ENCODE data around the gene TAC1.
"Not testable (repeated sequence)": the region's sequence is repeated elsewhere in the genome, so short reads cannot be mapped to it uniquely, and the experiment has no call there.

TAC1 gene, protein sequence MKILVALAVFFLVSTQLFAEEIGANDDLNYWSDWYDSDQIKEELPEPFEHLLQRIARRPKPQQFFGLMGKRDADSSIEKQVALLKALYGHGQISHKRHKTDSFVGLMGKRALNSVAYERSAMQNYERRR

DNA sequence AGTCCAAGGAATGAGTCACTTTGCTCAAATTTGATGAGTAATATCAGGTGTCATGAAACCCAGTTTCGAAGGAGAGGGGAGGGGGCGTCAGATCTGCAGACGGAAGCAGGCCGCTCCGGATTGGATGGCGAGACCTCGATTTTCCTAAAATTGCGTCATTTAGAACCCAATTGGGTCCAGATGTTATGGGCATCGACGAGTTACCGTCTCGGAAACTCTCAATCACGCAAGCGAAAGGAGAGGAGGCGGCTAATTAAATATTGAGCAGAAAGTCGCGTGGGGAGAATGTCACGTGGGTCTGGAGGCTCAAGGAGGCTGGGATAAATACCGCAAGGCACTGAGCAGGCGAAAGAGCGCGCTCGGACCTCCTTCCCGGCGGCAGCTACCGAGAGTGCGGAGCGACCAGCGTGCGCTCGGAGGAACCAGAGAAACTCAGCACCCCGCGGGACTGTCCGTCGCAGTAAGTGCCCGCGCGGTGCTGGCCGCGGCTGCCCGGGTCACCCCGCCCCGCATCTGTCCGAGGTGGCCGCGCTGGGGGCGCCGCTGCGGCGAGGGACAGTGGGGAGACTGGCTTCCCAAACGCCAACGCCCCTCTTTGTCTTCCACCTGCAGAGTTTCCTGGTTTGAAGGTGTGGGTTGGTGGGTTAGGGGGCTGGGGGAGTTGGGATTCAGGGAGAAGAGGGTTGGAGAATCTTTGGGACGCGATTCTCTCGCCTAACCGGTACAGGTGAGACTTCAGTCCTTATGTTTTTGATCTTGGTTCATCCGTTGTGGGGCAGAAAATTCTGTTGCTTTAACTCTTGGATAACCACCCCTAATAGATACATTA lies at the start of gene TAC1:
Gene TAC1, plus strand, starts transcription at position 351 of the 829 bp plus-strand sequence. CDS start 527 bp downstream, outside the sequence.
- DNase-seq (ENCODE audit: insufficient read length, low spot score) (no peak), FAIRE-seq (no peak)

DNA sequence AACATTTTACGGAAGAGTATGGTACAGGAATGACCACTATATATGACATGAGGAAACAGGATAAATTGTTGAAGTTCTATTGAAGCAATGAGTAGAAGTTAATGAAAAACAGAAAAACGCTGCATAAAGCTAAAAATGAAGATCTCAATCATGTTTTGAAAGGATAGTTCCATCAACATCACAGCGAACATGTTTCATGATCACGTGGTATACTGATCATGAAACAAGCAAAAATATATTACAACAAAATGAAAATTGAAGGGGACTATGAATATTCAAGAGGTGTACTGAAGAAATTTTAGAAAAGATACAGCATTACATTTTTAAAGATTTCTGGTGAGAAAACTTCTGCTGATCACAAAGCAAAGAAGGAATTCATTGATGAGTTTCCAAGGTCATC lies 45.9 kb upstream of the TAC1 start:
- FAIRE-seq, result no peak

DNA sequence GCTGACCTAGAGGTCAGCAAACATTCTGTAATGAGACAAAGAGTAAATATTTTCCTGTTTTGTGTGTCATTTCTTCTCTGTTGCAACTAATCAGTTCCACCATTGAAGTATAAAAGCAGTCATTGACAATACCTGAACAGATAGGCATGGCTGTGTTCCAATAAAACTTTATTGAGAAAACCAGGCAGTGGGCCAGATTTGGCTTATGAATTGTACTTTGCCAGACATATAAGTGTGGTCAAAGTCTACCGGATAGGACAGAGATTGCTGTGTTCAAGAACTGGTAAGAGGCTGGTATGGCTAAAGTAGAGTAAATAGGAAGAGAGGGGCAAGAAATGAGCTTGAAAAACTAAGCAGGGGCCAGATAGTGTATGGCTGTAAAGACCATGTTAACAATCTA lies 38.3 kb upstream of the TAC1 start:
- FAIRE-seq, result no peak
- DNase-seq (ENCODE audit: insufficient read length, low spot score), result no peak

More for the DNA sequence above, 45.9 kb upstream of the TAC1 start:
- no peak for DNase-seq (ENCODE audit: insufficient read length, low spot score)

DNA sequence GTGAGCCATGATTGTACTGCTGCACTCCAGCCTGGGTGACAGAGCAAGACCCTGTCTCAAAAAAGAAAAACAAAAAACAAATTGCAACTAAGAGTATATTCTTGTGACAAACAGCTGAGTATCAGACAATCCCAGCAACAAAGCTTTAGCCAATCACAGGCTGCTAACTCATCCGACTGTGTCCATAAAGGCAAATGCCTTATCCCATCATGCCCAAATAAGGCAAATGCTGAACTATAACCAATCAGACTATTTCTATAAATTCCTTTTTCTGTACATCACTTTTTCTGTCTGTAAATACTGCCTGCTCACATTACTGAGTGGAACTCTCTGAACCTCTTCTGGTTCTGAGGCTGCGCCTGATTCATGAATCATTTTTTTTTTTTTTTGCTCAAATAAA lies 37.5 kb upstream of the TAC1 start:
- FAIRE-seq (no peak), DNase-seq (ENCODE audit: insufficient read length, low spot score) (no peak)

DNA sequence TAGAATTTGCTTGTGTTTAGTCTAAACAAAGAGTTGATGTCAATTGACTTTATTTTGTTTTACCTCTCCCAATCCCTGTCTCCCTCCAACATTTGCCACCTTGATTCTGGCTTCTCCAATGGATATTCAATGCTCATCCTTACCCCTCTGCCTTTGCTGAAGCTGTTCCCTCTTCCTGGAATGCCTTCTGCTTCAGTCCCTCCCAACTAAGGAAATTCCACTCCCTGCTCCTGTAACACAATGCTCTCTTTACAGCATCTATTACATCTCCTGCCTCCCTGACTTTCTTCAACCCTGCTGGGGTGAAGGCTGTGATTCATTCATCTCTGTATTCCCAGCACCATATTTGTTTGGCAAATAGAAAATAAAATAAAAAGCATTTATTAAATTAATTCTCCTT lies 34.5 kb upstream of the TAC1 start:
- no peak for DNase-seq (ENCODE audit: insufficient read length, low spot score)
- no peak for FAIRE-seq

DNA sequence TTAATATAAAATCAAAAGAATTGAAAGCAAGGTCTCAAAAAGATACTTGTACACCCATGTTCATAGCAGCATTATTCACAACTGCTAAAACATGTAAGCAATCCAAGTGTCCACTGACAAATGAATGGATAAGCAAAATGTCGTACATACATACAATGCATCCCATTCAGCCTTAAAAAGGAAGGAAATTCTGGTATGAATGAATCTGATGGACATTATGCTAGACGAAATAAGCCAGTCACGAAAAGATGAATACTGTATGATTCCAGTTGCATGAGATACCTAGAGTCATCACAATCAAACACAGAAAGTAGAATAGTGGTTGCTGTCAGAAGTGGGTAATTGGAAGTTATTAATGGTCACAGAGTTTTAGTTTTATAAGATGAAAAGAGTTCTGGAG lies 9.5 kb upstream of the TAC1 start:
- FAIRE-seq (no peak), DNase-seq (ENCODE audit: insufficient read length, low spot score) (no peak)

DNA sequence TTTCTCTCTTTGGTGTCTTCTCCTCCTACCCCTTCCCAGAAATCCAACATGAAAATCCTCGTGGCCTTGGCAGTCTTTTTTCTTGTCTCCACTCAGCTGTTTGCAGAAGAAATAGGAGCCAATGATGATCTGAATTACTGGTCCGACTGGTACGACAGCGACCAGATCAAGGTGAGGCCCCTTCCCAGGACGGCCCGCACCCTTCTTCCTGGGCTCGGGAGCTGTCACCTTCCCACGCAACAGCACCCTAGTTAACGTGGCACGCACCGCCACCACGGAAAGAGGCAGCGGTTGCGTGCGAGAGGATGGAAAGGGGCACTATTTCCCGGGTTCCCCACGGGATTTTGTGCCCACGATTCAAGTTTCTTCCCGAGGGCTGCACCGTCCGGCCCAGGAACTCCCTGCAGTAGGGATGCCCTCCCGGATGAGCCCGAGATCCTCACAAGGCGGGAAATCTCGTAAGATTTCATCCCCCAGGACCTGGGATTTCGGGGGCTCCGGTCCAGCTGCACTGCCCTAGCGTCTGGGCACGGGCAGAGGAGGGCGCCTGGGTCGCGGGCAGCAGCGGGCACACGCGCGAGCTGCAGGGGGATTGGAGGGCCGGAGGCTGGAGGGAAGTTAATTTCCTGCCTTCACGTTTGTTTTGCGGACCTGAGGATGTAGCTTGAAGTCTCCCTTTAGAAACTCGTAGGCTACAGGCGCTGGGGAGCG lies 834 bp downstream of the TAC1 start:
- FAIRE-seq (no peak), DNase-seq (ENCODE audit: insufficient read length, low spot score) (no peak)

DNA sequence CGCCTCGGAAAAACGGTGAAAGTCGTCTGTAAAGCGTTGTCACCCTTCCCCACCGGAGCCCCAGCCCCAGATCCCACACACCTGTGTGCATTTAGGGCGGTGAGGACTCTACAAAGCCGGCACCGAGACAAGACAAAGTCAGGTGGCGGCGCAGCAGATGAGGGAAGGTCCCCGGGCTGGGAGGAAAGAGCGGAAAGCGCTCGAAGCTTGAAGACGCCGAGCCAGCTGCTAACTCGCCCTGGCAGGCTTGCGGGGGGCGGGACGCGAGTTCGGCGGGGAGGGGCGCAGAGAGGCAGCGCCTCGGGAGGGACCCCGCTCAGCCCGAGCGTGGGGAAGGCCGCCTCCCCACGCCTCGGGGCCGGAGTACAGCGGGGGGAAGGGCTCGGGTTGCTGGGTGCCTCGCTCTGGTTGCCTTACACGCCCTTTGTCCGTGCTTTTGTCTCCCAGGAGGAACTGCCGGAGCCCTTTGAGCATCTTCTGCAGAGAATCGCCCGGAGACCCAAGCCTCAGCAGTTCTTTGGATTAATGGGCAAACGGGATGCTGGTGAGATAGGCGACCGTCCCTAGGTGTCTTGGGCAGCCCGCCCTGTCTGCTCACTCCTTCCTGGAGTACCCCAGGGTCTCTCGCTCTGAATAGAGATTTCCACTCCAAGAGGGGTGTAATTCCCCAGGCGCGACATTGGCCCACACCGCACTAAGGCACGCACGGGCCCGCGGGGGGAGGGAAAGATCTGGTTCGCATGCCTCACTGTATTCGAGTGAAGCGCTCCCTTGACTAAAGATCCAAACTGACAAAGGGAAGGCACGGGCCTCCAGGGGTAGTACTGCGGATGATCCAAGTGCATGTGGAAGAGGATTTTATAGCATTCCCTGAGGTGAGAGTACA lies 1.6 kb downstream of the TAC1 start:
- FAIRE-seq, result no peak
- no peak for DNase-seq (ENCODE audit: insufficient read length, low spot score)

DNA sequence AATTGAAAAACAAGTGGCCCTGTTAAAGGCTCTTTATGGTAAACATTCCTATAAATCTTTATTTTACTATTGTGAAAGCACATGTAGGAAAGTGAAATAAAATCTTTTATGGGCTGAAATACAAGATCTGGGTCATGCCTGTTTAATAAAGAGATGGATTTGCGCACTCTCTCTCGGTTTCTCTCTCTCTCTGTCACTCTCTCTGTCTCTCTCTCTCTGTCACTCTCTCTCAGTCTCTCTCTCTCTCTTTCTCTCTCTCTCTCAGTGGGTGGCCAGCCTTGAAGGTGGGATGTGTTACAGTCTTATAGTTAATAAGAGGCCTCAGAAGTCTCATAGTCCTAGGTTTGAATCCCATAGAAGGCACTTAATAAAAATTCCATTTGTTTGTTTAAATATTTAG lies 2.4 kb downstream of the TAC1 start:
- FAIRE-seq, result no peak
- no peak for DNase-seq (ENCODE audit: insufficient read length, low spot score)

DNA sequence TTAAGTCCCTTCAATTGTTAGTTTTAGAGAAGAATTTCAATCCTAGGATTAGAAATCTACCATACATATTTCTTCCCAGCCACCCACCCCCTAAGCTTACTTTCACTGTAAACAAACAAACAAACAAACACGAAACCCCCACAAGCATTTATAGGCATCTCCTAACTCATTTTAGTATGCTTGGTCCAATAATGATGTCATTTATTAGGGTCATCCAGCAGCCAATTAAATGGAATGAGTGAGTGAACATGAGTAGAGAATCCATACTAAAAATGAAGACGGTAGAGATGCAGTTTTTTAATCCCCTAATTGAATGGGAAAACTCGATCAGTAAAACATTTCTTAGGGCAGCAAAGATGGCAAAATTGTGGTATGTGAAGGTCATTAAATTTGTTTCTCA lies 3.2 kb downstream of the TAC1 start:
- FAIRE-seq (no peak), DNase-seq (ENCODE audit: insufficient read length, low spot score) (no peak)

DNA sequence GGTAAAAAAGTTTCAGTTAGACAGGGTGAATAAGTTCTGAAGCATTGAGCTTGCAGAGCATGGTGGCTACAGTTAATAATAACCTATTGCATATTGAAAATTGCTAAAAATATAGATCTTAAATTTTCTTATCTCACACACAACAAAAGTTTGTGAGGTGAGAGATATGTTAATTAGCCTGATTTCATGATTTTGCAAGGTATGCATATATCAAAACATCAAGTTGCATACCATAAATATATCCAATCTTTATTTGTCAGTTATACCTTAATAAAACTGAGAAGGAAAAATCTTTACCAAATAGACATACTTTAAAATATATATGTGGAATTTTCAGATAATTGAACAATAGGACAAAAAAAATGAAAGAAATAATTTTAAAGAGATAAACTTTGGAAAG lies 16.6 kb downstream of the TAC1 start:
- DNase-seq (ENCODE audit: insufficient read length, low spot score), result no peak
- FAIRE-seq, result no peak

DNA sequence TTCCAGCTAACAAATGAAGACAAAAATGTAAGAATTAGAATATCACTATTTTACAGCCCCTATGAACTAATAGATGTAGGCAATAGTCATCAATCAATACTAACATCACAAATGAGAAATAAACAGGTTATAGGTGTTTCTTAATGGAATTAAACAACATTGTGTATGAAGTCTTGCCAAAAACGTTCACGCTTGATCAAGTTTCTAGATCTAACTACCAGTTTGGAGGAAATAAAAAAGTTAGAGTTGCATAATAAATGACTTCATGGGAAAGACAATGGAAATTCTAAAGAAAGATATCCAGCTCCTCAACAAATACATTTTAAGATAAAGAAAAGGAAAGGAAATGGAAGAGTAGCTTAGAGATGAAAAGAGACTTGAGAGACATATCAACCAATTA lies 19.7 kb downstream of the TAC1 start:
- FAIRE-seq, result no peak
- no peak for DNase-seq (ENCODE audit: insufficient read length, low spot score)

DNA sequence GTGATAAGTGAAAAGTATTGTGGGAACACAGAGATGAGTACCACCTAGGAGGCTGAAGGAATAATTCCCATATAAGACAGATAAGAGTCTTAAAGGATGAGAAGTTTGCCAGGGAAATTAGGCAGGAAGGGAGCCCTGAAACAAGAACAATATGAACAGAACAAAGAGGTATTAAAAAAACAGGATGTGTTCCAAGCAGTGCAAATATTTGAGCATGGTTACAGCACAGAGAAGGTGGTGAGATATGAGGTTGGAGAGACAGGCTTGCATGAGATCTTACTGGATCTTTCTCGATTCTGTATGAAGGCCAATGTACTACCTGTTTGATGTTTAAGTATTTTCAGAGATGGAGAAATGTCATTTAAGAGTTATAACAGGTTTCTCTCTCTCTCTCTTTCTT lies 20.3 kb downstream of the TAC1 start:
- FAIRE-seq (no peak), DNase-seq (ENCODE audit: insufficient read length, low spot score) (no peak)

DNA sequence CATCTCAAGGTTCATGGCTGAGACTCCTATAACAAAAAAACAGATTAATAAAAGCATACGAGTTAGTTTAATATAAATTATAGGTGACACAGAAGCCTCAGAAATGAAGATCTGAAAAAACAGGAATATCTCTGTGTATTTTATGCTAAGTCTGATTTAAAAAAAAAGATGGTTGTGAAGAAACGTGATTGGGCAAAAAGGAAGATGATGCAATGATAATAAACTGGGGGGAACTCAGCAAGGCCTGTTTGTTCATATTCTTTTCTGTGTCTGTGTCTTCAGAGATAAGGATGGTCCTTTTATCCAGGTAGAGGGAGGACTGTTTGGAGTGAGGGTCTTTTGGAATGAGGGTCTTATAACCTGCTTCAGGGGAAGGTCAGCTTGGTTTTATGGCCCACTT lies 25.9 kb downstream of the TAC1 start:
- FAIRE-seq, result no peak
- DNase-seq (ENCODE audit: insufficient read length, low spot score), result no peak

DNA sequence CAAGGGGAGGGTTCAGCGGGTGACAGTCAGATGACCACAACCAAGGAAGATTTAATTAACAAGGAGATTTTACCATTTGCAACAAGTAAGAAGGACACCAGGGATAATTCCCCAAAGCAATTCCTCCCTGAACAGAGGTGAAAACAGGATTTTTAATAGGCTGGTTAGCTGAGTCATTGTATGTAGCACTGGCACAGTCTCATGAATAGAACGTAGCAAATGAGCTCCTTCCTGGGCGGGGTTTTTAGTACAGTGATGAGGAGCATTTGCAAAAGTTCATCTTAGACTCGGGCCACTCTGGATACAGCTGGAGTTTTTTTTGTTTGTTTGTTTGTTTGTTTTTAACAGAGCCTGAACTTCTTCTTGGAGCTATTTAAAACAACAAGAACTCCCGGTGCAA lies 39.0 kb downstream of the TAC1 start:
- DNase-seq (ENCODE audit: insufficient read length, low spot score), result no peak
- no peak for FAIRE-seq

DNA sequence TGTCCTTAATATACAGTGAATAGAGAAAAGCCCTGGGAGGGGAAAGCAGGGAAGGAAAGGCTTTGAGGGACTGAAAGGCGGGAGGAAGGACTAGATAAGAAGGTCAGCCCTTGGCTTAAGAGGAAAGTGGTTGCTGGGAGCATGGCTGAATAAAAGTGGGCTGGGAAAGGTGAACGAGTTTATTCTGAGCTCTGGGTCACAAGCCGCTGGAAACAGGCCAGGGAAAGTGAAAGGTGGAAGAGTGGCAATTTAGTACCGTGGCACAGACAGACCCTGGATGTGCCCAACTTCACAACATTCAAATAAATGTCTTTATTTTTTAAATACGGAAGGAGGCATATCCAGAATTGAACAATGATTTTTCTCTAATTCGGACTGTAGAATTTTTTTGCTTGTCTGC lies 39.7 kb downstream of the TAC1 start:
- DNase-seq (ENCODE audit: insufficient read length, low spot score) (no peak), FAIRE-seq (no peak)

DNA sequence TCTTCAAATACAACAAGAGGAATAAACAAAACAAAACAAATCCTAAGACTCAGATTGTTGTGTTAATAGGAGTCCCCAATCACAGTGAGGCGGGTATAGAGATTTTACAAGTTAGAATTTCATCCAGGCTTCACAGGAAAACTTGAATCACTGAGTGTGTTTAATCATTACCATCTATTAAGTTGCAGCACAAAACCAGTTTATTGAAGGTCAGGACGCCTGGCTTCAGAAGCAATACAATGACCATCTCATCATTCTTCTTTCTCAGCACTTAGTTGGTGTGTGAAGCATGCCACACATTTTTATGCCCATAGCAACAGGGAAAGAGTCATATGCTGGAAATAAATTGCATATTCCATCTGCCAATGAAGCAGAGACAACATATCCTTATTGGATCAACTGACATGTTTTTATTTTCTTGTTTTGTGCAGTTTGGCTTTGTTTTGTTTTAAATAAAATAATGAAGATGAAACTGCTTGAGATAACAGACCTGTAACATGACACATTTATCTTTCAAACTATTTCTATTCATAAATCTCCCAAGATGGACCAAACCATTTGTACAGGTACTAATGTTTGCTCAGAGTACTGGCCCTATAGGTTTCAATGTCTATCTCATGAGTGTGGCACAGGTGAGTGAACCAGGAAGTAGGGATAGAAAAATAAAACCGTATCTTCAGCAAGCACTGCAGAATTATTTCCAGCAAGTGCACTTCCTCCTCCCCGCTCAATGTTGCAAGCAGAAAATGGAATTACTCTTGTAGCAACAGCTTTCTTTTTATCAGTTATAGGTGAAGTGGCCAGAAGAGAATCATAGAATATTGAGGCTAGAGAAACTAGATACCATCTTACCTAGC lies 40.4 kb downstream of the TAC1 start:
- DNase-seq (ENCODE audit: insufficient read length, low spot score) (no peak), FAIRE-seq (no peak)

DNA sequence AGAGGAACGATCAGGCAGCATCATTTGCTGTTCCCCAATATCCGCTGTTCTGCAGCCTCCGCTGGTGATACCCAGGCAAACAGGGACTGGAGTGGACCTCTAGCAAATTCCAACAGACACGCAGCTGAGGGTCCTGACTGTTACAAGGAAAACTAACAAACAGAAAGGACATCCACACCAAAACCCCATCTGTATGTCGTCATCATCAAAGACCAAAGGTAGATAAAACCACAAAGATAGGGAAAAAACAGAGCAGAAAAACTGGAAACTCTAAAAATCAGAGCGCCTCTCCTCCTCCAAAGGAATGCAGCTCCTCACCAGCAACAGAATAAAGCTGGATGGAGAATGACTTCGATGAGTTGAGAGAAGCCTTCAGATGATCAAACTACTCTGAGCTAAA lies 54.5 kb downstream of the TAC1 start:
- DNase-seq (ENCODE audit: insufficient read length, low spot score); FAIRE-seq: not testable (repeated sequence)

Data from HTR-8/SVneo (cell line).